BJ (cell line): Measurements from ENCODE around the gene MEX3A. TPM values are rescaled to one million over a fixed set of nuclear protein-coding genes. Genes with fewer than 3 reads are reported as not detected.

ENCODE experiments used
- CTCF ChIA-PET: fragments of 350-600 bp; formaldehyde crosslinking; extraction: SDS; loops from one replicate; lab custom pipeline; 2021; ENCODE audit warnings: antibody characterized with exemption, inconsistent platforms; lab: Yijun Ruan, JAX
- POLR2A ChIA-PET: fragments of 300-600 bp; sonication (Branson Sonifier 250); formaldehyde crosslinking; extraction: SDS; loops from one replicate; lab custom pipeline; 2021; ENCODE audit warnings: antibody characterized with exemption; lab: Charles Lee
- DNase-seq: peaks from one replicate; pipeline ENCODE4 v3.0.0-alpha.2; 2011; ENCODE audit warnings: low read depth
- H3K27me3 ChIP-seq: 2 replicates; pipeline ENCODE4 v1.6.0; 2011; ENCODE audit warnings: low read length; ENCODE audit not compliant: control insufficient read depth, insufficient read depth
- H3K36me3 ChIP-seq: 2 replicates; pipeline ENCODE4 v1.5.1; 2011; ENCODE audit warnings: low read length; ENCODE audit not compliant: control insufficient read depth, insufficient read depth
- H3K4me3 ChIP-seq: 2 replicates; pipeline ENCODE4 v1.5.1; 2011; ENCODE audit warnings: low read depth, mild to moderate bottlenecking, control low read depth, low read length
- CTCF ChIP-seq: IDR thresholded peaks from 2 replicates; pipeline ENCODE4 v1.5.1; 2011; ENCODE audit warnings: low read depth, mild to moderate bottlenecking, control low read depth, inconsistent platforms, low read length, moderate library complexity; ENCODE audit not compliant: insufficient read depth
- polyA plus RNA-seq: library from polyadenylated mRNA; depleted of rRNA; stranded (reverse); fragments of >200 nt; gene quantifications from 2 replicates; pipeline ENCODE4 v1.2.3, GENCODE V29; 2011

MEX3A gene
- polyA plus RNA-seq, 1 experiment, result 1.9 TPM

DNA sequence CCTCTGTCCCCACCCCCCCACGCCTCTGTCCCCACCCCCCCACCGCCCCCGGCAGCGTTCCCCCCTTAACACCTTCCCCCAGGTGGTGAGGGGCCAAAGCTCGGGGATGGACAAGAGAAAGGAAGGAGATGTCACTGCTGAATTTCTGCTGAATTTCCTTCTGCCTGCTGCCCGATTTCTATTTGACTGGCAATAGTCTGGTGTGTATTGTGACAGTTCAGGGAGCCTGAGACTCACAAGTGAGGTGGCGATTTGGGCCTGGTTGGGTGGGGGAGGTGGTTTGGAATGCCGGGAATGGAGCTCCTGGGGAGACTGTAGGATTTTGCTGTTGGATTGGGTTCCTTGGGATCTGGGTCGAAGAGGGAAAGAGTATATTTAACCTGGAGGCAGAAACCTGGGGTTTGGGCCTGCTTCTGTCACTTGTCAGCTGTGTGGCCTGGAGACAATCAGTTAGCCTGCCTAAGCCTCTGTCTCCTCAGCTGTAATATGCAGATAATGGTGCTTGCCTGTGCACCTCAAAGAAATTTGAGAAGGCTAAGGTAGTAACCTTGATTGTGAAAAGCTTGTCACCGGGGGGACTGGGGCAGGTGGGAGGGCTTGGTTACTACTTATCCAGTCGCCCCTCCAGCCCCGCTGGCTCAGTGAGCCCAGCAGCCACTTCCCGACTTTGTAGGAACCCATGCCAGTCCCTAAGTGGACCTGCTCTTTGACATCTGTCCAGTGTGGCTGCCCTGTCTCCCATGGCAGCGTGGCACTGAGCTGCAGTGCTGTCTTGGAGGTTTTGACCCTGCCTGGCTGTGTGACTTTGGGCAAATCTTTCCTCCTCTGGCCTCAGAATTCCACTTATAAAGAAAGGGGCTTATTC is 24.6 kb upstream of the MEX3A start:
- H3K36me3 ChIP-seq, result no peaks in the 10 kb centered on the region
- DNase-seq, result no peak
- TF ChIP-seq CTCF, result no peak
- ChIA-PET POLR2A (no interaction called here), CTCF (interaction anchor here (0.6 to 27.9 kb wide), 4 partner anchors 11 to 269 kb away, joined by 3 to 983 read pairs (median 16); partner anchors contain the start of gene LMNA)
- 0 out of 2 replicates have a peak overlapping the region, but pooled peaks have one; percentile 20 for H3K4me3 ChIP-seq
- no peaks in the 10 kb centered on the region for H3K27me3 ChIP-seq

DNA sequence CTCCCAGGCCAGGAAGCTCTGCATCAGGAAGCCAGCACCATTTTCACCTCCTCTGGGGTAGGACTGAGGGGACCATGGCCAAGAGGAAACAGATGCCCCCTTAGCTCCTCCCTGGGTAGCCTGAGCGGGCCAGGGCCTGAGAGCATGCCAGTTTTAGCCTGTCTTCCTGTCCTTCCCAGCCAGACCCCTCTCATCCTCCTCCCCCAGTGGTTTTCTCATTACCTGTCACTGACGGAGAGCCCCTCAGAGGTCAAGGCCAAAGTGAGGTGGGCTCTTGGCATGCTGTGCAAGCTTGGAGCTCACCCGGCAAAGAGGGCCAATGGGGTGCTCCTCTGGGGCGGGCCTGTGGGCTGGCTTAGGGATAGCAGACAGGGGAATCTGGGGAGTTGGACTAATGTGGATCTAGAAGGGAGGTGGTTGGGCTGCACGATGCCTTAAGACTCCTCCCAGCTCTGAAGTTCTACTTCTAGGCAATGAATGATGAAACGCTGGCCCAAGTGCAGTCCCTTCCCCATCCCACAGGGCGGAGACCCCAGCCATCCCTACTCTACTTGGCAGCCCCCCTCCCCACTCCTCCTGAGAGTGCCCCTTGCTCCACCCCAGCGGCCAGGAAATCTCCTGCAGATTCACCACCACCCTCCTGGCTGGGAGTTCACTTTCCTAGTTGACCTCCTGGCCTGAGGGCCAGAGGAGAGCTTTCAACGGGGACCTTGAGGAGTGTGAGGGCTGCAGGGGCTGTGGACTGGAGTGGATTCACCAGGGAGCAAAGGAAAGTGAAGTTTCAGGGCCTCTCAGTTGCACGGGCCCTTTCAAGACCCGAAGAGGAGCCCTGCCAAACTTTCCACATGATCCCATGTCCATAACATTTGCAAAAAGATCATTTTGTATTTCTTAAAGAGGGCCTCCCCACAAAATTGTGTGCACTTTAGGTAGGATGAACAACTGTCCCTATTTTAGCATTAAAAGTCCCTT is 22.9 kb upstream of the MEX3A start:
- H3K27me3 ChIP-seq, result no peaks in the 10 kb centered on the region
- no peaks in the 10 kb centered on the region for H3K36me3 ChIP-seq
- POLR2A ChIA-PET, result interaction anchor here (1.5 kb wide), 1 partner anchor 11 kb away, joined by 8 read pairs; no protein-coding TSS in a partner anchor
- CTCF ChIA-PET, result interaction anchor here (0.6 to 27.9 kb wide), 5 partner anchors 9 to 110 kb away, joined by 3 to 983 read pairs (median 3); partner anchors contain the start of gene LMNA
- TF ChIP-seq CTCF, result 0 out of 2 replicates have a peak, but pooled peaks have one; percentile 14
- no peak for DNase-seq
- no peak overlapping the region; the same call in 1 of the 2 replicates for H3K4me3 ChIP-seq

DNA sequence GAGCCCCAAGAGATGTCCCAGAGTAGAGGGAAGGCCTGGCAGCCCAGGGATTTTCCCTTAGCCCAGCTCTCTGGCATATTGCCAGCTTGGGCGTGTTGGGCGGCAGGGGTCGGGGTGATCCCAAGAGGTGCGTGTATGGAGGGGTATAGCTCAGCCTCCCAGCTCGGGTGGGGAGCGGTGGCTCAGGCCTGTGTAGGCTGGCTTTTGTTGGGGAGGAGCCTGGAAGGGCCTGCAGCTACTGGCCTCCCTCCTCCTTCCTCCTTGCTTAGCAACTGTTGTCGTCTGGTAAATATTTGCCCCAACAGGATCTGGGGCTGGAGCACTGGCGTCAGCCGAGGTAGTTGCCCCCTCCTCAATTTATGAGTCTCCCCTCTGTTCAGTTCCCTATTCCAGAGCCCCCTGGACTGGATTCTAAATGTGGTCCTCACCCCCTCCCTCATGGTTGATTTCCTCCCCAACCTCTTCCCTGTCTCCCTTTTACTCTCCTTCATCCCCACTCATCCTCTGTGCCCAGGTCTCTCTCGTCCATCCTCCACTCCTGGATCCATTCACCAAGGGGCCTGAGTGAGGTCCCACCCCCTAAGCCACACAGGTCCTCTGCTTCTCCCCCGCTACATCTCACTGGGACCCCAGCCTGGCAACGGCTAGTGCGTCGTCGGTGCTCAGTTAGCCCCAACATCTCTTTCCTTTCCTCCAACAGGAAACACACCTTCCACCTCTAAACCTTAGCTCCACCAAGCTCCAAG is 22.0 kb upstream of the MEX3A start:
- Histone ChIP-seq H3K27me3 (no peaks in the 10 kb centered on the region), H3K36me3 (no peaks in the 10 kb centered on the region), H3K4me3 (no peak overlapping the region)
- TF ChIP-seq CTCF, result no peak
- ChIA-PET CTCF (interaction anchor here (0.5 to 27.9 kb wide), 5 partner anchors 8 to 1169 kb away, joined by 3 to 983 read pairs (median 8); partner anchors contain the start of gene LMNA), POLR2A (interaction anchor here (0.9 to 1.5 kb wide), 2 partner anchors 12 to 24 kb away, joined by 3 to 8 read pairs; no protein-coding TSS in a partner anchor)
- peak; percentile 71 for DNase-seq

DNA sequence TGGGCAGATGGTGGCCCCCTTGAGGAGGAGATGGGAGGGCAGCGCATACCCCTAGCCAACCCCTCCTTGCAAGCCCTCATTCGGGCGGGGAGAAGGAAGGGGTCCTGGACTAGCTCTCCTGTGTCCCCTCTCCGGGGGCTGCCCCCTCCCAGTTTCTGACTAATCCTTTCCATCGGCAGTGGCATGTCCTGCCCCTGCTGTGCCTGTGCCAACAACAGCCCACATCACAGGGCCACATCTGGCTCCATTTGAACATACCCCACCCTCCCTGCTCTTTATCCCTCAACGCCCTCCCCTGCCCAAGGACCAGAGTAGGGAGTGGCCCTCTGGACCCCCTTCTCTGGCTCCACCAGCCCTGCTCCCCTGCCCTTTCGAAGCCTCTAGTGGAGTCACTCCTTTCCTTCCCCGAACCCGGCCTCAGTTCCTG is 21.3 kb upstream of the MEX3A start:
- DNase-seq, result no peak
- ChIA-PET POLR2A (interaction anchor here (0.5 to 1.5 kb wide), 4 partner anchors 13 to 308 kb away, joined by 3 to 8 read pairs (median 5); no protein-coding TSS in a partner anchor), CTCF (interaction anchor here (0.5 to 27.9 kb wide), 5 partner anchors 7 to 1169 kb away, joined by 4 to 983 read pairs (median 8); partner anchors contain the start of gene LMNA)
- Histone ChIP-seq H3K27me3 (no peaks in the 10 kb centered on the region), H3K4me3 (no peak overlapping the region), H3K36me3 (no peaks in the 10 kb centered on the region)
- no peak for TF ChIP-seq CTCF
